HepG2 (cell line): ENCODE results near the gene TXNRD2. TPM values are rescaled to one million over a fixed set of nuclear protein-coding genes. Genes with fewer than 3 reads are reported as not detected.

ENCODE experiments used
- ATM ChIP-seq: fragments of 450-650 bp; IDR thresholded peaks from 2 replicates; pipeline ENCODE4 v1.7.1; 2017; ENCODE audit warnings: mild to moderate bottlenecking, borderline replicate concordance
- CBX5 ChIP-seq: sonication (generic); formaldehyde crosslinking; IDR thresholded peaks from 2 replicates; pipeline ENCODE4 v1.4.0; 2020; ENCODE audit warnings: missing genetic modification reagents, borderline replicate concordance
- DNMT1 ChIP-seq: sonication (generic); formaldehyde crosslinking; IDR thresholded peaks from 2 replicates; pipeline ENCODE4 v1.5.1; 2020; ENCODE audit warnings: mild to moderate bottlenecking, missing genetic modification reagents
- EP300 ChIP-seq, 3 experiments: sonication (generic) in 1 of 3; formaldehyde crosslinking in 1 of 3; IDR thresholded peaks; 2 replicates each; pipeline versions ENCODE4 v1.5.1 to v1.6.1; 2011 to 2020; ENCODE audit warnings: low read depth in 2 of 3, low read length in 2 of 3, borderline replicate concordance in 1 of 3, improper control_type of control experiment in 1 of 3, mild to moderate bottlenecking in 1 of 3, missing genetic modification reagents in 1 of 3, moderate library complexity in 1 of 3
- FOXA1 ChIP-seq, 2 experiments: fragments of 450-650 bp in 1 of 2; sonication (generic) in 1 of 2; formaldehyde crosslinking in 1 of 2; IDR thresholded peaks; 2 replicates each; pipeline versions ENCODE4 v1.4.0 to v1.6.1; 2016 to 2020; ENCODE audit warnings: missing genetic modification reagents in 1 of 2
- GTF2F1 ChIP-seq: fragments of 150-350 bp; IDR thresholded peaks from 2 replicates; pipeline ENCODE4 v1.6.1; 2014; ENCODE audit warnings: low read length
- HNF4A ChIP-seq: sonication (generic); formaldehyde crosslinking; IDR thresholded peaks from 2 replicates; pipeline ENCODE4 v1.4.0; 2020; ENCODE audit warnings: missing genetic modification reagents
- HNF4G ChIP-seq, 2 experiments: sonication (generic) in 1 of 2; formaldehyde crosslinking in 1 of 2; IDR thresholded peaks; 2 replicates each; pipeline versions ENCODE4 v1.4.0 to v1.6.1; 2011 to 2020; ENCODE audit warnings: borderline replicate concordance in 2 of 2, low read depth in 2 of 2, mild to moderate bottlenecking in 2 of 2, low read length in 1 of 2, missing genetic modification reagents in 1 of 2, moderate library complexity in 1 of 2
- HOXD1 ChIP-seq: sonication (generic); formaldehyde crosslinking; IDR thresholded peaks from 2 replicates; pipeline ENCODE4 v1.5.0; 2020; ENCODE audit warnings: missing genetic modification reagents
- MAF1 ChIP-seq: sonication (generic); formaldehyde crosslinking; IDR thresholded peaks from 2 replicates; pipeline ENCODE4 v1.5.0; 2020; ENCODE audit warnings: missing genetic modification reagents, borderline replicate concordance
- MATR3 ChIP-seq: sonication (generic); formaldehyde crosslinking; IDR thresholded peaks from 2 replicates; pipeline ENCODE4 v1.4.0; 2020; ENCODE audit warnings: missing genetic modification reagents
- MBD4 ChIP-seq: IDR thresholded peaks from 2 replicates; pipeline ENCODE4 v1.6.1; 2012; ENCODE audit warnings: low read length, inconsistent platforms, borderline replicate concordance
- NCOA5 ChIP-seq: sonication (generic); formaldehyde crosslinking; IDR thresholded peaks from 2 replicates; pipeline ENCODE4 v1.4.0; 2020; ENCODE audit warnings: missing genetic modification reagents
- NFKBIZ ChIP-seq: IDR thresholded peaks from 2 replicates; pipeline ENCODE4 v1.6.1; 2018; ENCODE audit warnings: missing genetic modification reagents, missing compliant biosample characterization
- RAD51 ChIP-seq: fragments of 450-650 bp; IDR thresholded peaks from 2 replicates; pipeline ENCODE4 v1.6.1; 2016; ENCODE audit warnings: borderline replicate concordance
- SETDB1 ChIP-seq: sonication (generic); formaldehyde crosslinking; IDR thresholded peaks from 2 replicates; pipeline ENCODE4 v1.5.1; 2020; ENCODE audit warnings: missing genetic modification reagents, mild to moderate bottlenecking, borderline replicate concordance
- TBX3 ChIP-seq: fragments of 450-650 bp; IDR thresholded peaks from 2 replicates; pipeline ENCODE4 v1.6.1; 2017; ENCODE audit warnings: antibody characterized with exemption, mild to moderate bottlenecking, inconsistent platforms, borderline replicate concordance
- ZKSCAN1 ChIP-seq: fragments of 150-350 bp; IDR thresholded peaks from 2 replicates; pipeline ENCODE4 v1.6.1; 2014; ENCODE audit warnings: low read length
- ZNF333 ChIP-seq: sonication (generic); formaldehyde crosslinking; IDR thresholded peaks from 2 replicates; pipeline ENCODE4 v1.4.0; 2020; ENCODE audit warnings: mild to moderate bottlenecking, missing genetic modification reagents, borderline replicate concordance
- ZNF546 ChIP-seq: sonication (generic); formaldehyde crosslinking; conservative IDR thresholded peaks from 2 replicates; pipeline ENCODE4 v1.8.1; 2023; ENCODE audit warnings: mild to moderate bottlenecking, missing genetic modification reagents
- ZNF792 ChIP-seq: IDR thresholded peaks from 2 replicates; pipeline ENCODE4 v1.6.1; 2016
- ZNF839 ChIP-seq: sonication (generic); formaldehyde crosslinking; IDR thresholded peaks from 2 replicates; pipeline ENCODE4 v1.4.0; 2020; ENCODE audit warnings: missing genetic modification reagents, mild to moderate bottlenecking, borderline replicate concordance
- ZNF841 ChIP-seq: sonication (generic); formaldehyde crosslinking; IDR thresholded peaks from 2 replicates; pipeline ENCODE4 v1.8.1; 2023; ENCODE audit warnings: missing genetic modification reagents, borderline replicate concordance
- polyA plus RNA-seq, 8 experiments: library from polyadenylated mRNA; depleted of rRNA in 3 of 8; stranded (reverse) in 7 of 8; unstranded in 1 of 8; fragments of >200 nt; fragmentation: Illumina TruSeq in 4 of 8; extraction: Trizol in 4 of 8; gene quantifications; 2 replicates each; pipeline versions ENCODE4 v1.2.1 to v1.2.3, GENCODE V29; 2011 to 2016; ENCODE audit warnings: low read depth in 4 of 8, missing spikeins in 1 of 8, mixed read lengths in 1 of 8; ENCODE audit not compliant: insufficient read depth in 1 of 8
- total RNA-seq, 5 experiments: library from RNA; depleted of rRNA; stranded (reverse); fragments of >200 nt; fragmentation: Illumina TruSeq; extraction: Trizol; gene quantifications; 2 replicates each; pipeline ENCODE4 v1.2.3, GENCODE V29; 2016; ENCODE audit warnings: low read depth in 1 of 5
- TF ChIP-seq, protein P1 (sequence below): IDR thresholded peaks from 2 replicates; pipeline ENCODE4 v1.6.1; 2018; ENCODE audit warnings: missing genetic modification reagents, mild to moderate bottlenecking, missing compliant biosample characterization
- TF ChIP-seq, protein P2 (sequence below): sonication (generic); formaldehyde crosslinking; IDR thresholded peaks from 2 replicates; pipeline ENCODE4 v1.4.0; 2020; ENCODE audit warnings: missing genetic modification reagents
- TF ChIP-seq, protein P3 (sequence below): sonication (generic); formaldehyde crosslinking; IDR thresholded peaks from 2 replicates; pipeline ENCODE4 v1.4.0; 2020; ENCODE audit warnings: mild to moderate bottlenecking, missing genetic modification reagents

TXNRD2 gene
- total and polyA plus RNA-seq, 2 of the 13 experiments (the other 11 are each of a cell fraction or from before 2014, with no cell fraction given): 17.5 to 18.6 TPM

DNA sequence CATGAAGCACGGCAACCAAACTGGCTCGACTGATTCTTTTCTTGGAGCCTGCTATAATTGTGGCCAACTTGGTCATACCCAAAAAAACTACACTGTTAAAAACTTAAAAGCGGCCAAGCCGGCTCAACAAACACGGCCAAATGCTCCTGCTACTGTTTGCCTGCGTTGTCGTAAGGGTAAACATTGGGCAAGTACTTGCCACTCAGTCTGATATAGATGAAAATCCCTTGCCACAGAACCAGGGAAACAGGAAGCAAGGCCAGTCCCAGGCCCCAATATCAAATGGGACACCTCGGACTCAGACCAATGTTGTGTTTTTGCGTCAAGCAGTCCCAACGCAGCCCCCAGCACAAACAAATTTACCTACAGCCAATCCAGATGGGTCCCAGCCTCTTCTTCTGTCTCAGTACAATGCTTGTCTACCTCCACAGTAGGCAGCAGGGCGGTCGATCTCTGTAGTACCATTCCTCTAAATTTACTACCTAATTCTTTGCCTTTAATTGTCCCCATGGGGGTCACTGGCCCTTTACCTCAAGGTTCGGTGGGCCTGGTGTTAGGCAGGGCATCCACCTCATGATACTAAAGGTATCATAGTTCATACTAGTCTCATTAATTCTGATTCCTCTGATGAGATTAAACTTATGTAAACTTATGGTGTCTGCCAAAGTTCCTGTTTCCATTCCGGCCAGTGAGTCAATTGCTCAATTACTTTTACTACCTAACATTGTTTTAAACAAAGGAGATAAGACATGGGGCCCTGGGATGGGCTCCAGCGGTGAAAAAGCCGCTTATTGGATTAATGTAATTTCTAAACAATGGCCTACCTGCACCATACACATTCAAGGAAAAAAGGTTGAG lies 3.8 kb downstream of the TXNRD2 start (continued):
- no peak for TF ChIP-seq SETDB1
- TF ChIP-seq EP300 (IDR thresholded peaks at IDR 0.05; ENCODE audit: low read depth in 2 of 2, low read length in 2 of 2): peak in 1 of 2 experiments; percentile 65; a peak in 1 of 4 replicates
- peak; percentile 33; the same call in 1 of the 2 replicates for TF ChIP-seq EP300 (CRISPR knock-in tag; IDR thresholded peaks at IDR 0.05; ENCODE audit: borderline replicate concordance)
- no peak for TF ChIP-seq ZNF841
- TF ChIP-seq GTF2F1: no peak
- TF ChIP-seq HNF4G (IDR thresholded peaks at IDR 0.05; ENCODE audit: borderline replicate concordance, low read depth, low read length): 0 out of 2 replicates have a peak, but pooled peaks have one; percentile 25
- TF ChIP-seq HNF4G (CRISPR knock-in tag; IDR thresholded peaks at IDR 0.05; ENCODE audit: borderline replicate concordance, low read depth): no peak
- TF ChIP-seq, protein P1, sequence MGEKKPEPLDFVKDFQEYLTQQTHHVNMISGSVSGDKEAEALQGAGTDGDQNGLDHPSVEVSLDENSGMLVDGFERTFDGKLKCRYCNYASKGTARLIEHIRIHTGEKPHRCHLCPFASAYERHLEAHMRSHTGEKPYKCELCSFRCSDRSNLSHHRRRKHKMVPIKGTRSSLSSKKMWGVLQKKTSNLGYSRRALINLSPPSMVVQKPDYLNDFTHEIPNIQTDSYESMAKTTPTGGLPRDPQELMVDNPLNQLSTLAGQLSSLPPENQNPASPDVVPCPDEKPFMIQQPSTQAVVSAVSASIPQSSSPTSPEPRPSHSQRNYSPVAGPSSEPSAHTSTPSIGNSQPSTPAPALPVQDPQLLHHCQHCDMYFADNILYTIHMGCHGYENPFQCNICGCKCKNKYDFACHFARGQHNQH: no peak
- TF ChIP-seq NCOA5 (CRISPR knock-in tag): no peak
- no peak for TF ChIP-seq TBX3
- no peak for TF ChIP-seq ZNF546 (CRISPR knock-in tag)
- TF ChIP-seq ZNF792: no peak; the same call in 1 of the 2 replicates
- no peak for TF ChIP-seq ZKSCAN1
- TF ChIP-seq MATR3 (CRISPR knock-in tag): no peak
- TF ChIP-seq MBD4: no peak
- TF ChIP-seq FOXA1 (IDR thresholded peaks at IDR 0.05): no peak
- TF ChIP-seq FOXA1 (CRISPR knock-in tag; IDR thresholded peaks at IDR 0.05): peak; percentile 92
- TF ChIP-seq HNF4A: no peak
- TF ChIP-seq MAF1 (CRISPR knock-in tag): no peak
- TF ChIP-seq HOXD1 (CRISPR knock-in tag): no peak
- TF ChIP-seq CBX5: peak; percentile 65; the same call in 1 of the 2 replicates
- no peak for TF ChIP-seq ZNF333 (CRISPR knock-in tag)
- TF ChIP-seq NFKBIZ: no peak
- TF ChIP-seq, protein P2, sequence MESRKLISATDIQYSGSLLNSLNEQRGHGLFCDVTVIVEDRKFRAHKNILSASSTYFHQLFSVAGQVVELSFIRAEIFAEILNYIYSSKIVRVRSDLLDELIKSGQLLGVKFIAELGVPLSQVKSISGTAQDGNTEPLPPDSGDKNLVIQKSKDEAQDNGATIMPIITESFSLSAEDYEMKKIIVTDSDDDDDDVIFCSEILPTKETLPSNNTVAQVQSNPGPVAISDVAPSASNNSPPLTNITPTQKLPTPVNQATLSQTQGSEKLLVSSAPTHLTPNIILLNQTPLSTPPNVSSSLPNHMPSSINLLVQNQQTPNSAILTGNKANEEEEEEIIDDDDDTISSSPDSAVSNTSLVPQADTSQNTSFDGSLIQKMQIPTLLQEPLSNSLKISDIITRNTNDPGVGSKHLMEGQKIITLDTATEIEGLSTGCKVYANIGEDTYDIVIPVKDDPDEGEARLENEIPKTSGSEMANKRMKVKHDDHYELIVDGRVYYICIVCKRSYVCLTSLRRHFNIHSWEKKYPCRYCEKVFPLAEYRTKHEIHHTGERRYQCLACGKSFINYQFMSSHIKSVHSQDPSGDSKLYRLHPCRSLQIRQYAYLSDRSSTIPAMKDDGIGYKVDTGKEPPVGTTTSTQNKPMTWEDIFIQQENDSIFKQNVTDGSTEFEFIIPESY: 0 out of 2 replicates have a peak, but pooled peaks have one; percentile 40
- TF ChIP-seq RAD51: no peak
- no peak for TF ChIP-seq DNMT1 (CRISPR knock-in tag)
- TF ChIP-seq ATM: no peak
- TF ChIP-seq, protein P3, sequence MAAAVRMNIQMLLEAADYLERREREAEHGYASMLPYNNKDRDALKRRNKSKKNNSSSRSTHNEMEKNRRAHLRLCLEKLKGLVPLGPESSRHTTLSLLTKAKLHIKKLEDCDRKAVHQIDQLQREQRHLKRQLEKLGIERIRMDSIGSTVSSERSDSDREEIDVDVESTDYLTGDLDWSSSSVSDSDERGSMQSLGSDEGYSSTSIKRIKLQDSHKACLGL (CRISPR knock-in tag): no peak
- no peak for TF ChIP-seq ZNF839 (CRISPR knock-in tag)
